ENCODE data around the gene FMC1.
"Not testable (repeated sequence)": the region's sequence is repeated elsewhere in the genome, so short reads cannot be mapped to it uniquely, and the experiment has no call there.

FMC1 gene

DNA sequence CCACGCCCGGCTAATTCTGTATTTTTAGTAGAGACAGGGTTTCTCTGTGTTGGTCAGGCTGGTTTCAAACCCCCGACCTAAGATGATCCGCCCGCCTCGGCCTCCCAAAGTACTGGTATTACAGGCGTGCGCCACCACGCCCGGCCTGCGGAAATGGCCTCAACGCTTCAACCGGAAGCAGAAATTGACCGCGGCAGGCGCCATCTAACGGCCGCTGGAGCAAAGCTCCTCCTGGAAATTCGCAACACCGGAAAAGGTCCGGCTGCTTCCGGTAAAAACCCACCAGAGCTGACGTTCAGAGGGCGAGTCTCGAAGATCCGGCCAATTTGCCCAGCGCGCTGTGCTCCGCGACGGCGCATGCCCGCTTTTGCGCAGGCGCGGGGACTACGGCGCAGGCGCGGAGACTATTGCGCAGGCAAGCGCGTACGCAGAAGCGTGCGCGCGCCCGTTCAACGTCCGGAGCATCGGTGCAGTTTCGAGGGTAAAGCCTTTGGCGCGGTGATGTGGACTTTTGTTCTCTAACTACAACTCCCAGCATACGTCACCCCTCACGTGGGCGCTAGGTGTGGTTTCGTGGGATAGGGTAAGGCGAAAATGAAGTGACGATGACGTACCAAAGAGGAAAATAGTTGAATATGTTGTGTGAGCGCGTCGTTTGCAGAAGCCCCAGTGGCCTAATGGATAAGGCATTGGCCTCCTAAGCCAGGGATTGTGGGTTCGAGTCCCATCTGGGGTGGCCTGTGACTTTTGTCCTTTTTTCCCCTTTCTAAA is 915 bp upstream of the FMC1 start:
- in situ Hi-C loops (cut with MboI; ENCODE audit: low sequenced_read_pairs), result no loop called here

GRCh38 chr7:139340808-139341057 is 404 bp upstream of the FMC1 start:
- in situ Hi-C loops (cut with MboI; ENCODE audit: low sequenced_read_pairs), result no loop called here

GRCh38 chr7:139341776-139342226 is 664 bp downstream of the FMC1 start:
- in situ Hi-C loops (cut with MboI; ENCODE audit: low sequenced_read_pairs), result no loop called here

- in situ Hi-C loops (cut with MboI; ENCODE audit: low sequenced_read_pairs), result no loop called here
Observed at GRCh38 chr7:139345042-139345441, 3.9 kb downstream of the FMC1 start.

DNA sequence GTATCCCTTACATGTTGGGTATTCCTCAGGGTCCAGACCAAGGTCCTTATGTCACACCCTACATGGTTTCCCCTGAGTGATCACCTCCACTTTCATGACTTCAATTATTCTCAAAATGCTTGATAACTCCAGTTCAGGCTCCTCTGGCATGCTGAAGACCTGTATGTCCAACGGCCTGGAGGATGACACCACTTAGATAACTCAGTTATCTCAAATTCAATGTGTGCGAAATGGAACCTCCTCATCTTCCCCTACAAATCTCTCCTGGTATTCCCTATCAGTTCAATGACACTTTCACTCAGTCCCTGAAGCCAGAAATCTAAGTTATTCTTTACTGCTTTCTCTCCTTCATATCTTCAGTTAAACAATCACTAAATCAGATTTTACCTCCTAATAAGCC is 9.9 kb downstream of the FMC1 start:
- in situ Hi-C loops (cut with MboI; ENCODE audit: low sequenced_read_pairs), result no loop called here

DNA sequence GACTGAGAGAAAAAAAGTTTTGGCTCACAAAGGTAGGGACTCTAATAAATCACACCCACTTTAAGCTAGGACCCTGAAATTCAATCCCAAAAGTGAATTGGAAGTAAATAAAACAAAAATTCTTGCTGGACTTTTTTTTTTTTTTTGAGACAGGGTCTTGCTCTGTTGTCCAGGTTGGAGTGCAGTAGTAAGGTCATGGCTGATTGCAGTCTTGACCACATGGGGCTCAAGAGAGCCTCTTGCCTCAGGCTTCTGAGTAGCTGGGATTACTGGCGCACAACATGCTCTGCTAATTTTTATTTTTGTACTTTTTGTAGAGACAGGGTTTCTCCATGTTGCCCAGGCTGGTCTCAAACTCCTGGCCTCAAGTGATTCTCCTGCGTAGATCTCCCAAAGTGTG is 13.6 kb downstream of the FMC1 start:
- in situ Hi-C loops (cut with MboI; ENCODE audit: low sequenced_read_pairs), result no loop called here

DNA sequence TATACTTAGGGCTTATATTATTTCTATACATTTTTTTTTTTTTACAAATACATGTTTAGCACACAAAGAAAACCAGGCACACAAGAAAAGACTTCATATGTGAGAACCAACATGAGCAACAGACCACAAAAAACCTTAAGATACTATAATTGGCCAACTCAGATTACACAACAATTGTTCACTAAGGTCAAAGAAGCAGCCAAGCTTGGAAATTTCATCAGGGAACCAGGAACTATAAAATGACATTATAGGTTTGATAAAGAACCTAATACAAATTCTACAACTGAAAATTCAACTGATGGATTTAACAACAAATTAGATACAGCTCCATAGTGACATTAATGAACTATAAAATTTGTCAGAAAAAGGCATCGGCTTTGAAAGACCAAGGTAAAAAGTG is 14.2 kb downstream of the FMC1 start:
- in situ Hi-C loops (cut with MboI; ENCODE audit: low sequenced_read_pairs), result no loop called here

DNA sequence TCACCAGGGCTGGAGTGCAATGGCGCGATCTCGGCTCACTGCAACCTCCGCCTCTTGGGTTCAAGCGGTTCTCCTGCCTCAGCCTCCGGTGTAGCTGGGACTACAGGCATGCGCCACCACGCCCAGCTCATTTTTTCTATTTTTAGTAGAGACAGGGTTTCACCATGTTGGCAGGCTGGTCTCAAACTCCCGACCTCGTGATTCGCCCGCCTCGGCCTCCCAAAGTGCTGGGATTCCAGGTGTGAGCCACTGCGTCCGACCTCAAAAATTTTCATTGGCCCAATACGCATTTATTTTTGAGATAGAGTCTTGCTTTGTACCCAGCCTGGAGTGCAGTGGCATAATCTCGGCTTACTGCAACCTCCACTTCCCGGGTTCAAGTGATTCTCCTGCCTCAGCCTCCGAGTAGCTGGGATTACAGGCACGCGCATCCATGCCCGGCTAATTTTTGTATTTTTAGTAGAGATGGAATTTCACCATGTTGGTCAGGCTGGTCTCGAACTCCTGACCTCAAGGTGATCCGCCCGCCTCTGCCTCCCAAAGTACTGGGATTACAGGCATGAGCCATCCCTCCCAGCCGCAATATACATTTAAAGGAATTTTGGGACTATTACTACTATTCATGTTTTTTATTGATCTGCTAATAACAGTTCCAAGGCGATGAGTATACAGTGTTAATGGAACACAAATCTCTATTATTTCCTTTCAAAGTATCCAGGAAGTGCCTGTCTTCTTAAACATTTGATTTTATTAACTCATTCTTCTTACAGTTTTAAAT is 16.8 kb downstream of the FMC1 start:
- in situ Hi-C loops (cut with MboI; ENCODE audit: low sequenced_read_pairs), result not testable (repeated sequence)

DNA sequence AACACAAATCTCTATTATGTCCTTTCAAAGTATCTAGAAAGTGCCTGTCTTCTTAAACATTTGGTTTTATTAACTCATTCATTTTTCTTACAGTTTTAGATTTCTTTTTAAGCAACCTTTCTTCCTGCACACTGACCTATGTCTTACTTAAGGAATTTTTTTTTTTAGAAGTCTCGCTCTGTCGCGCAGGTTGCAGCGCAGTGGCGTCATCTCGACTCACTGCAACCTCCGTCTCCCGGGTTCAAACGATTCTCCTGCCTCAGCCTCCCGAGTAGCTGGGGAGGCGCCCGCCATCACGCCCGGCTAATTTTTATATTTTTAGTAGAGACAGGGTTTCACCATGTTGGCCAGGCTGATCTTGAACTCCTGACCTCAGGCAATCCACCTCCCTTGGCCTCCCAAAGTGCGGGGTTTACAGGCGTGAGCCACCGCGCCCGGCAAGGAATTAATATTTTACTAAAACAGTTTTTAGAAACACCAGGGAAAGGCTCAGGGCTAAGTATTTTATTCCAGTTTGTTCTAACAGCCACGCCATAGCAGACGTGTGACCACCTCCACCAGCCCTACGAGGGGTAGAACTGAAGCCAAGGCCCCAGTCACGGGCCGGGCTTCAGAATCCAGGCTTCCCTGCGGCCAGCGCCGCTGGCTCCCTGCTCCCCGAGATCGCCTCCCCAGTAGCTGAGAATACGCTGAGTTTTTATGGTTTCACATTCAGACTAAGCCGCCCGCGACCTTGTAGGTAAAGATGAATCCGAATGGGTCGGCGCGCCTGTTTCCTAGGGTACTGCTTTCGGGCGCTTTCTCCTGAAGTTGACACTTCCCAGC is 17.6 kb downstream of the FMC1 start:
- in situ Hi-C loops (cut with MboI; ENCODE audit: low sequenced_read_pairs), result no loop called here

DNA sequence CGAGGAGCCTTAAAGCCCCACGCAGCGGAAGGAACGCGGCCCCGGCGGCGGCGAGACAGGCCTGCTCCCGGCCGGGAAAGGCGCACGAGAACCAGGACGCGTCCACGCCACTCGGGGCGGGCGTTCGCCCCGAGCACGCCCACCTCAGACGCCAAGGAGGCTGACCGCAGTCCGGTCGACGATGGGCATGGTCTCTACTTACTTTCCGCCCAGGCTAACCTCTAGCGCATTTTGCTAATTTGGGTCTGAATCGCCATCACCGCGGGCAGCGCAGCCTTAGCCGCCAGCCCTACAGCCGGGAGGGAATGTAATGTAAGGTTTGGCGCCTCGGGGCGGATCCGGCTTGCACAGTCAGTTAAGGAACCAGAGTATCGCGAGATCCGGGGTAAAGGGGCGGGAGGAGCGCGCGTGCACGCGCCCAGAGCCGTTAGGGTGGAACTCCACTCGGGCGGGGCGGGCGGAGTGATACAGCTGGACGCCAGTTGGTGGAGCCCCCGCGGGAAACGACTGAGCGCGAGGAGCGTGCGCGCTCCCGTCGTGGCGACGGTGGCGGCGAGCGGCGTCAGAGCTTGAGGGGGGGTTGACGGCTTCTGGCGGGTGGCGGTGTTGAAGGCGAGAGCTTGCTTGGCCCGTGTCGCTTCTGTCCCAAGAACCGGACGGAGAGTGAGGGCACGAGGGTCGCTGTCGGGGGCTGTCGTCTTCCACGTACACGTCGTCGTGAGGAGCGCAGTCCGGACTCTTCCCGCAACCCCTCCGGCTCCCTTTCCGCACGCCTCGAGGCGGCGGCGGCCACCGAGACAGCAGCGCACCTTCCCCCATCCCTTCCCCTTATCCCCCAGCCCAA is 18.5 kb downstream of the FMC1 start, which contains the start of gene LUC7L2:
Gene LUC7L2 (plus strand): TSS at position 529 of the 844 bp plus-strand sequence. CDS start 368 bp downstream, outside the sequence.
- in situ Hi-C loops (cut with MboI; ENCODE audit: low sequenced_read_pairs), result no loop called here

DNA sequence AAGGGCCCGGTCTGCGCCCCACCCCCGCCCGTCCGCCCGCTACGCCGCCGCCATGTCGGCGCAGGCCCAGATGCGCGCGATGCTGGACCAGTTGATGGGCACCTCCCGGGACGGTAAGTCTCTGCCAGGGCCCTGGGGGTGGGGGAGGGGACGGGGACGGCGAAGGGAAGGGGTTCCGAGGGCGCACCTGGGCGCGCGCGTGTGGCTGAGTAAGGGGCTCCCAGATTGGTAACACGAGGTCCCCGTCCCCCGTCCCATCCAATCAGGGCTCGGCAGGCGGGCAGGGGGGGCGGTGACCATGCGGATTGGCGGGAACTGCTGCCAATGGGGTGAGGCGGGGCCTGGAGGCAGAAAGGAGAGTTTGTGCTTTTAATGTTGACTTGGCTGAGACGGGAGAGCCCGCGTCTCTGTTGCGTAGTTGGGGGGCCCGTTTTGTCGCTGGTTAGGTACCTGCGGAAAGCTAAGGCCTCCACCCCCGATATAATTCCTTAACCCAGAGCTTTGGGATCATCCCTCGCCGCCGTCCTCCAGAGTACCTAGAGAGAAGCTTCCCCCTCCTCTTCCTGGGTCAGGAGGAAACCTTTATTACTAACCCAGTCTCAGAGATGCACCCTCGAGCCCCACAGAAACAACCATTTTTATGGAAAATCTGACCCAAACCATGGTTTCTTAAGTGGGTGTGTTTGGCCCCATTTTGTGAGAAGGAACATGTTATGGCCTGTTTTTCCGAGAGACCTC is 19.2 kb downstream of the FMC1 start:
- in situ Hi-C loops (cut with MboI; ENCODE audit: low sequenced_read_pairs), result no loop called here

DNA sequence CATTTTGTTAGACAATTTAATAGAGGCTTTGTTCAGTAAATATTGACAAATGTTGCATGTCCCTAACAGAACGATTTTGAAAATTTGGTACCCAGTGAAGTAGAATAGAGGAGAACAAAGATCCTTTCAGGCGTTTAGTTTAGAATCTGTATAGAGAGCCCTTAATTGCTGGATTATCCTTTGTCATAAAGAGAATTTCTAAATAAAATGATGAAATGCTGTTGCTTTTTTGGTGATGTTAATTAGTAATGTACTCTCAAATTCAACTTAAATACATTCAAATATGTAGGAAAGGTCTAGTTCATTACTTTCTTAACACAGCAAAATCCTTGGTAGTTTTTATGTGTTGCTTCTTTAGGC is 19.8 kb downstream of the FMC1 start:
- in situ Hi-C loops (cut with MboI; ENCODE audit: low sequenced_read_pairs), result no loop called here

- in situ Hi-C loops (cut with MboI; ENCODE audit: low sequenced_read_pairs), result no loop called here
Observed at GRCh38 chr7:139361523-139361922, 20.4 kb downstream of the FMC1 start.

GRCh38 chr7:139362302-139362701 is 21.2 kb downstream of the FMC1 start:
- in situ Hi-C loops (cut with MboI; ENCODE audit: low sequenced_read_pairs), result no loop called here

- in situ Hi-C loops (cut with MboI; ENCODE audit: low sequenced_read_pairs), result no loop called here
Observed at GRCh38 chr7:139362981-139363380, 21.8 kb downstream of the FMC1 start.

DNA sequence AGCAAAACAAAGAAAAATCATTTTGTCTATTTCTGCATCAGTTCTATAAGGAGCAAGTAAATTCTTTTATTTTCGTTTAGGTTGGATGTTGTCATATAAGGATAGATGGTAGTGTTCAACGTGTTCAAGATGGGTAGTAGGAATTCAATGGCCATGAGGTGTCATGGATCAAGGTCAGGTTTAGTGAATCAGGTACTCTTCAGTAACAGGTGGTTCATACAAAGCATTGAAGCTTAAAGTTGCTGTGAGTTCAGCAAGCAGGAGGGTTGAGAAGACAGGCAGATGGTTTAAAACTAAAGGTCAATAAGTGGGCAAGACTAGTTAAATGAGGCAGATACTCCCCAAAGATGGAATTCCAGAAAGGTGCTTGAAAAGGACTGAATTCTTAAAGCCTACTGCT is 24.2 kb downstream of the FMC1 start:
- in situ Hi-C loops (cut with MboI; ENCODE audit: low sequenced_read_pairs), result no loop called here

- in situ Hi-C loops (cut with MboI; ENCODE audit: low sequenced_read_pairs), result no loop called here
Observed at GRCh38 chr7:139366400-139366799, 25.3 kb downstream of the FMC1 start.

DNA sequence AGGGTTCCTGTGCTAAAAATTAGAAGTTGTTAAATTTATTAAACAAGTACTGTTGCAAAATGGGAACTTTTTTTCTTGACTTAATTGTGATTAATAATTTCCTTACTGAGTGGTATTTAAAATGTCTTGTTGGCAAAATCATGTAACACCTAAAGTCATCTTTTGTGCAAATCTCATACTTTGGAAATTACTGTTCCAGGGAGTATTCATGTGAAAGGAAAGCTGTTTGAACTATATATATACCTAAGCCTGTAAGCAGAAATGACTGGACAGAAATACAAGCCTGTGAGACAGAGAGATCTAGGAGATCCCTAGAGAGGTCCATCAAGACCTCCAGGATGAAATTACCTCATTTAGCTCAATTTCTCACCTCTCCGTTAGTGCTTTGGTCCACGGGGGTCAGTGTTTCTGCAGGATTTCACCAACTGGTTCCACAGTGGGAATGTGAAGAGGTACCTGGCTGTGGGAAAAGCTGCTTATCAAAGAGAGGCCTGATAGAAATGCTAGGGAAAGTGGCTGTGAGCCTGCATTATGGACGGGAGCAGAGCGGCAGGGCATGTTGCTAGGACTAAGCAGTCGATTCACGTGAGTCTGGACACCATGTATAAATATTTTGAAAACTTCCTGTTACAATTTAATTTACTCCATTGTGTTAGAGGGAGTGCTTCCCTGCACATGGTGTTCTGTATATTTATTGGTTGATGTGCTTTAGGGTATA is 26.5 kb downstream of the FMC1 start:
- in situ Hi-C loops (cut with MboI; ENCODE audit: low sequenced_read_pairs), result no loop called here

GRCh38 chr7:139370301-139370942 is 29.3 kb downstream of the FMC1 start:
- in situ Hi-C loops (cut with MboI; ENCODE audit: low sequenced_read_pairs), result no loop called here
